Mucosa of gallbladder (tissue), 1 donor: ENCODE results near the gene OR2A12. TPM values are rescaled to one million over a fixed set of nuclear protein-coding genes. Genes with fewer than 3 reads are reported as not detected.
"Not testable (repeated sequence)": the region's sequence is repeated elsewhere in the genome, so short reads cannot be mapped to it uniquely, and the experiment has no call there.

Experiments
- DNase-seq: peaks from one replicate; pipeline ENCODE4 v3.0.0-alpha.2; 2020; ENCODE audit warnings: low spot score
- total RNA-seq: library from RNA; stranded (reverse); gene quantifications from one replicate; pipeline ENCODE4 v1.2.1, GENCODE V29; 2021
- donor health status: DM: no; HTN: no; CAD: no.

Gene OR2A12, protein sequence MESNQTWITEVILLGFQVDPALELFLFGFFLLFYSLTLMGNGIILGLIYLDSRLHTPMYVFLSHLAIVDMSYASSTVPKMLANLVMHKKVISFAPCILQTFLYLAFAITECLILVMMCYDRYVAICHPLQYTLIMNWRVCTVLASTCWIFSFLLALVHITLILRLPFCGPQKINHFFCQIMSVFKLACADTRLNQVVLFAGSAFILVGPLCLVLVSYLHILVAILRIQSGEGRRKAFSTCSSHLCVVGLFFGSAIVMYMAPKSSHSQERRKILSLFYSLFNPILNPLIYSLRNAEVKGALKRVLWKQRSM
- not detected for total RNA-seq

DNA sequence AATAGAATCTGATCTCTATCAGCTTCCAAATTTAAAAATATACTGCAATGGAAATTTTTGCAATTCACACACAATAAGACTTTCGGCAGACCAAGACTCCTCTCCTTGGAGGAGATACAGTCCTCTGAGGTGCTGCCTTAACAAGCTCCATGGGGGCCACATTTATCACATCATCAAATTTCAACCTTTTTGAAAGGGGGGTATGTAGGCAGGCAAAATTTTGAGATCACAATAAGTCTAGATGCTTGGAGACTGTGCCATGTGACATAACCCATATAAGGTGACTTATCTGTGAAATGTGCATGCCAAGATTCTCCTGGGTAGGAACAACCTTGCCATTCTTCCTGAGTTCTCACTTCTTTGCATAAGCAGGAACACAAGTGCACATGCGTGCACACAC lies at the start of gene OR2A12:
Gene OR2A12, plus strand, starts transcription at position 301 of the 400 bp plus-strand sequence. CDS start 8,830 bp downstream, outside the sequence.
- DNase-seq = no peak

DNA sequence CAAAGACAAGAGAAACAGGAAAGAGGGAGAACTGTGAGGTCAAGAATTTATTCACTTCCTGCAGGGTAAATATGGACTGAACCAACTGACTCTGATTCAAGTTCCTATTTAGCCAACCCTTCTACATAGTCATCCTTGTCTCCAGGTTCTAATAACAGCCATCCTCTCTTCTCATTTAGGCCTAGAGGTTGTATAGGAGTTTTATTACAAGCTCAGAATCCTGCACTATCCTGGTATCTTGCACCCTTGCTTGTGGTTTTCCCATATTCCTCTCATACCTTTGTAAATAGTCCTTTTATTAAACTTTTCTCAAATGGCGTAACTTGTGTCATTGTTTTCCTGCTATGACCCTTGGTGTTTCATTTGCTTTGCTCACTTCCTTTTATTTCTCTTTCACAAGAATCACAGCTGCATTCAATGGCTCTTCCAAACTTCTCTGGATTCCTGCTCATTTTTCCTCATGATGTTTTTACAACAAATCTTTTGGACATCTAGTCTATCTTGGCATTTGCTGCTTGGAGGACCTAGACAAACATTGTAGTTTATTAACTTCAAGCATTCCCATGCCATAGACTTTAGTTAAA lies 49.7 kb upstream of the OR2A12 start:
- no peak for DNase-seq

DNA sequence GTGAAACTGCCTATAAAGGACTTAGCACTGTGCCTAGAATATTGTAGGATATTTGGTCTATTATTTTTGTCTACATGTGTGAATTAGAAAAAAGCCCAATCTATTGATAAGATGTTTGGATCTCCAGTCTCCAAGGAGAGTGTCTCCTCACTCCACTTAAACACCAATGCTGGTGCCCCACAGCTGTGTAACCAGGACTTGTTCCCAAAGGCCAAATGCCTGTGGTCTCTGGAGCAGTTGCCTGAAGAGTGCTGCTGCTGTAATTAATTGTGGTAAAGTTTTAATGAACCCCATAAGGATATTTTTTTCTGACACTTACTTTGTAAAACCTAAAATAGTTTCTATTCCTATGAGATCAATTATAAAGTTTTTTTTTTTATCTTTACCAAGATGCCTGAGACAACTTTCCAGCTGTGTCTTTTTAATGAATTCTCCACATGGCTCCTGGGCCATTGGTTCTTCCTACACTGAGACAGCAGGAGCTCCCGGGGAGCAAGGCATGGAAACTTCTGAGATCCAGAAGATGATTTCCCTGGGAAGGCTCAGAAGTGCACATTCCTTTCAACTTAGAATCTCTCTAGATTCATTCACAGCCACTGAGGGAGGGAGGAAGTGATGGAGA lies 48.6 kb upstream of the OR2A12 start:
- DNase-seq = no peak

DNA sequence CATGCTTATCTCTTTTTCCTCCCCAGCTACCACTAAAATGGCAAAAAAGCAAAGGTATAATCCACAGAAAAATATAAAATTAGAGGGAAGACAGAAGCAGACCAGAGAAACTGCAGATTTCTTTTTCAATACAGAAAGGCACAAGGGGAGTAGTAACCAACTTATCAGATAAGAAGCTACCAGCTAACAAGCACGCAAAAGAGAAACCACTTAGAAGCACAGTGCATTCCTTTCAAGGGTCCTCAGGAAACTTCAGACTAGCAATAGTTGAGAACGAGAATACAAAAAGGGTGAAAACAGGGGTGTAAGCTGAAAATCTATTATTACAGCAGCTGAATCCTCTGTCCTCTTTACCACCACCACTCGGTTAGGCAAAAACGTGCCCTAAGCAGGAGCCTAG lies 47.2 kb upstream of the OR2A12 start:
- no peak for DNase-seq

DNA sequence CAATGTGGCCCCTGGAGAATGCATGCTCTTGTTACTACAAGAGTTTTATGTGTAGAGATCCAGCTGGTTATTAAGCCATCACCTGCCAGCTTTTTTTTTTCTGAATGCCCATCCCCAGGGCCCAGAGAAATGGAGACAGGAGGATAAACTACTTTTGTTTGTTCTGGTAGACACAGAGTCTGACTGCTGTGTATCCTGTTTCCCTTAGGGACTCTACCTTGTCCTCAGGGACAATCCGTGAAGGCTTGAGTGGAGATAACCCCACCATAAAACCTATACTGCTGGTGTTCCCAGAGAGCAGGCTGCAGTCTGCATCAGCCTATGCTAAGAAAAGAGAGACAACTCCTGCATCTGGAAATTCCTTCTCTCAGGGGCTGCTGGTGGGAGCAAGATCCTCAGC lies 37.4 kb upstream of the OR2A12 start, which contains the start of gene OR2A5:
Gene OR2A5, plus strand, starts transcription at position 301 of the 400 bp plus-strand sequence. CDS start 1,454 bp downstream, outside the sequence.
- no peak for DNase-seq

DNA sequence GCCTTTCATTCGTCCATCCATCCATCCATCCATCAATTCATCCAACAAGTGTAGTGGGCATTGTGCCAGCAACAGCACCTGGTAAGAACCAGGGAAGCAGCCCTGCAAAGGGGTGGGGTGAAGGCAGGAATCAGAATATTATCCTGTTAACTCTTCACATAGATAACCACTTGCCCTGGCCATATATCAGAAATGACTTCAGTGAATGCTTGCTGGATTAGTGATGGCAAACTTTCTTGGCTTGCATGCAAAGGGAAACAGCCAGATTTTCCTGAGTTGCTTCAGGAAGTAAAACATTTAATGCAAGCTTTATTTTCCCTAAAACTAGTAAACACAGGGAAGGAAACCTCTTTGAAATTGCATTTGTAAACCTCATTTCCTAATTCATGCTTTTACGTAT lies 36.6 kb upstream of the OR2A12 start:
- no peak for DNase-seq

DNA sequence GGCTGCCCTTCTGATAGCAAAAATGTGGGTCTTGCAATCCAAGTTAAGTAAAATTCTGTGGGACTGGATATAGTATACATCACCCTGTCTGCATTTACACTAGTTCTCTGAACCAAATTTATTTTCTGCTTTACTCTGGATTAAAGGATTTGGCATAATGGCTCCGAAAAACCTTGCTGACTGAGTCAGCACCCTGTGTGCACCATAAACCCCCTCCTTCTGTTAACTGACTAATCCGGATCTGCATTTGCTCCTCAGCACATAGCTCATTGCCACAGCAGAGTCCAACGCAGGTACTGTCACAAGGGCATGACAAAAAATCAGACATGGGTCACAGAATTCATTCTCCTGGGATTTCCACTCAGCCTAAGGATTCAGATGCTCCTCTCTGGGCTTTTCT lies 36.0 kb upstream of the OR2A12 start:
- no peak for DNase-seq

DNA sequence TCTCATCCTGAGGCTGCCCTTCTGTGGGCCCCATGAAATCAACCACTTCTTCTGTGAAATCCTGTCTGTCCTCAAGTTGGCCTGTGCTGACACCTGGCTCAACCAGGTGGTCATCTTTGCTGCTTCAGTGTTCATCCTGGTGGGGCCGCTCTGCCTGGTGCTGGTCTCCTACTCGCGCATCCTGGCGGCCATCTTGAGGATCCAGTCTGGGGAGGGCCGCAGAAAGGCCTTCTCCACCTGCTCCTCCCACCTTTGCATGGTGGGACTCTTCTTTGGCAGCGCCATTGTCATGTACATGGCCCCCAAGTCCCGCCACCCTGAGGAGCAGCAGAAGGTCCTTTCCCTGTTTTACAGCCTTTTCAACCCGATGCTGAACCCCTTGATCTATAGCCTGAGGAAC lies 35.2 kb upstream of the OR2A12 start:
- not testable (repeated sequence) for DNase-seq

DNA sequence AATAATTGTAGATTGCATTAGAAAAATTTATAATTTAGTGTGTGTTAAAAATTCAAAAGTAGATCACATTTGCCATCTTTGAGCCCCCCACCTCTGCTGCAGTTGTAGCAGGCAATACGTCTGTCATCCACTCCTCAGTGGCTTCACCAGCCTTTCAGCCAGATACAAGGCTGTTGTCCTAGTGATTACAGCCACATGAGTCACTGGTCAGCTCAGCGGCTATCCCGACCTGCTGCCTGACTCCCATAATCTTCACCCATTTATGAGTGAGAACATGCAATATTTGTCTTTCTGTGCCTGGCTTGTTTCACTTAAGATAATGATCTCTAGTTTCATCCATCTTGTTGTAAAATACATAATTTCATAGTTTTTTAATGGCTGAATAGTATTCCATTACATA lies 28.1 kb upstream of the OR2A12 start:
- no peak for DNase-seq

DNA sequence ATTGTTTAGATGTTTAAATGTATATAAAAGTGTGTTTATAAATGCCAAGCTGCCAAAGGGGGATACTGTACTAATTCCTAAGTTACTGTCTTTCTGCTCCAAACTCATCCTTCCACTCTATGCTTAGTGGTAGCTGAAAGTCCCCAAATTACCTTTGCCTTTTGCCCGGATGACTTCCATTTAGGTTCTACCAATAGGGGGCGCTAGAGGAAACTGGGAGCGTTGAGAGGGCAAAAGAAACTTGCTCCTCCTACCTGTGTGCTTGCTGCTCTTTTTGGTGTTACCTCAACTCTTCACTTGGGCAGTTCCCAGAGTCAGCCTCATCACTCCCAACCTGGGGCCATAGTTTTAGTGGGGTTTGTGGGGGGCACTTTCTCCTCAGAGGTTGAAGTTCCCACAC lies 22.4 kb upstream of the OR2A12 start:
- no peak for DNase-seq

DNA sequence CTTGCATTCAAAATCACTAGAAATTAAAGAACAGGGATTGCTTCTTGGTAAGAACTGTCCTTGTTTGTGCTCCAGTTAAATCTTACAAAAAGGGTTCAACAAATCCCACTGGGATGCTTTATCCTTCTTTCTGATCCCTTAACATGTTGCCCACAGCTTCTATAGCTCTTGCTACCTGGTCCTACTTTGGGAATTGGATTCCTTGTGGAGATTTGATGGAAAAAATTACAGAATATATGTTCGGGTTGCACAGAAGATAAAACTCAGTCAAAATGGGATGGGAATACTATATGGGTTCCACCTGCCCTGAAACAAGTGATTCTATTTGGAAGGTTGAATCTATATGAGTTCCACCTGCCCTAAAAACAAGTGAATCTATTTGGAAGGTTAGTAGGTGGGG lies 16.6 kb upstream of the OR2A12 start, which contains the start of gene OR2A25:
Gene OR2A25, plus strand, starts transcription at position 301 of the 400 bp plus-strand sequence. CDS start 4,409 bp downstream, outside the sequence.
- no peak for DNase-seq

DNA sequence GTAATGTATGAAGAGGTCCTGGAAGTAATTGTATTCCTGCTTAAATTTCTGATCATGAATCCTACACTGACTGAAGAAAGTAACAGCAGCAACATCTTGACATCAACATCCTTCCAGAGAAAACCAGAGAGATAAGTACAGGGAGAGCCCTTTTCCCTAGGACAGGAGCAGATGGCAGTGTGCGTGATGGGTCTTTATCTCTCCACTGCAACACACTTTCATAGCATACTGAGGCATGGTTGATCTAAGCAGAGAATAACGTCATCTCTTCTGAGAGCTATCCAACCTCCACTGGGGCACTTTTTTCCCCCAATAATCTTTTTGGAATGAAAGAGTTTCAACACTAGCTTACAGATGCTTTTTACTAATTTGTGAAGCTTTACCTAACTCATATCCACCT lies 16.1 kb upstream of the OR2A12 start:
- DNase-seq = no peak

DNA sequence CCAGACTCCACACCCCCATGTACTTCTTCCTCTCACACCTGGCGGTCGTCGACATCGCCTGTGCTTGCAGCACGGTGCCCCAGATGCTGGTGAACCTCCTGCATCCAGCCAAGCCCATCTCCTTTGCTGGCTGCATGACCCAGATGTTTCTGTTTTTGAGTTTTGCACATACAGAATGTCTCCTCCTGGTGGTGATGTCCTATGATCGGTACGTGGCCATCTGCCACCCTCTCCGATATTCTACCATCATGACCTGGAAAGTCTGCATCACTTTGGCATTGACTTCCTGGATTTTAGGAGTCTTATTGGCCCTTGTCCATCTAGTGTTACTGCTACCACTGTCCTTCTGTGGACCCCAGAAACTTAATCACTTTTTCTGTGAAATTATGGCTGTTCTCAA lies 11.7 kb upstream of the OR2A12 start:
- no peak for DNase-seq

DNA sequence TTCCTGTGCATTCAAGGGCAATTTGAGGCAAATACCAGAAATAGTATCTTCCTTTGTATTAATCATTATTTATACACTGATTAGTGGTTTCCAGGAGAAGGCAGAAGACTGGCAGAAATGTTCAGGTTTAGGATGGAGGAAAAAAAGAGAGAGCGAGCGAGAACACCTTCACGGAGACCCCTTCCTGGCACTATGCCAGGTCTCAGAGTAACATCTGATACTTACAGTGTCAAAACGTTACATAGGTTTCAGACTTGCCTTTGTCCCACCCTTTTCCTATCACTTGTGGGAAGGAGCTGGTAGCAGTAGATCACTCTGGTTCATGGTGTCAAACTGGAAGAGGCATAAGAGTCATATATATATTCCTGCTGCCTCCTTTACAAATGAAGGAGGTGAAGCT lies 652 bp downstream of the OR2A12 start:
- DNase-seq = no peak

DNA sequence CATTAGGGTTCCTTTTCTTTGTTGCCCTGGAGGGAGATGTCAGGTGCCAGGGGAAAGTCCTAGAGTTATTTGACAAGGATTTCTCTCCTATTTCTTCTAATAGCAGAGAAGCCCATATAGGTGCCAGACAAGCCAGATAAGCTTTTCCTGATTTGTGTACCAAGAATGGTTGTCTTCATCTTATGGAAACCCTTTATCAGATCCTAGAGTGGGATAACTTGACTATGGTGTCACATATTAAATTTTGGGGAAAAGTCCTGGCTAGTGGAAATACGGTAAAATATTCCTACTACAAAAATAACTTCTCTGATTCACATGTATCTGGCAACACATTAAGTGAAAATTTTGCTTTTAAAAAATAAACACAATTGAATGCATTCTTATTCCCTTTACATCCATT lies 1.2 kb downstream of the OR2A12 start:
- no peak for DNase-seq

DNA sequence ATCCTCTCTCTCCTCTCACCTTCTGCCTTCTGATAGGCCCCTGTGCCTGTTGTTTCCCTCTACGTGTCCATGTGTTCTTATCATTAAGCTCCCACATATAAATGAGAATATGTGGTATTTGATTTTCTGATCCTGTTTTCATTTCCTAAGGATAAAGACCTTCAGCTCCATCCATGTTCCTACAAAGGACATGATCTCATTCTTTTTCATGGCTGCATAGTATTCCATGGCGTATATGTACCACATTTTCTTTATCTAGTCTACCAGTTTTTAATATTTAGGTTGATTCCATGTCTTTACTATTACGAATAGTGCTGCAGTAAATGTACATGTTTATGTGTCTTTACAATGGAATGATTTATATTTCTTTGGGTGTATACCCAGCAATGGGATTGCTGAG lies 4.6 kb downstream of the OR2A12 start:
- DNase-seq = no peak

DNA sequence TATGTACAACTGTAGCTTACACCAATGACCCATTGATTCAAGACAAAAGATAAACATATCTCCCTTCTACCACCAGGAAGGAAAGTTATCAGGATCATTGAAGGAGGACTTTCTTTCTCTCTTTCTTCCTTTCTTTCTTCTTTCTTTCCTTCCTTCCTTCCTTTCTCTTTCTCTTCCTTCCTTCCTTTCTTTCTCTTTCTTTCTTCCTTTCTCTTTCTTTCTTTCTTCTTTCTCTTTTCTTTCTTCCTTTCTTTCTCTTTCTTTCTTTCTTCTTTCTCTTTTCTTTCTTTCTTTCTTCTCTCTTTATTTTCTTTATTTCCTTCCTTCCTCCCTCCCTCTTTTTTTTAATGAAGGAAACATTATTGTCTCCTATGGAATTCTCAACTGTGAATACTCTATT lies 12.7 kb downstream of the OR2A12 start:
- DNase-seq = no peak

DNA sequence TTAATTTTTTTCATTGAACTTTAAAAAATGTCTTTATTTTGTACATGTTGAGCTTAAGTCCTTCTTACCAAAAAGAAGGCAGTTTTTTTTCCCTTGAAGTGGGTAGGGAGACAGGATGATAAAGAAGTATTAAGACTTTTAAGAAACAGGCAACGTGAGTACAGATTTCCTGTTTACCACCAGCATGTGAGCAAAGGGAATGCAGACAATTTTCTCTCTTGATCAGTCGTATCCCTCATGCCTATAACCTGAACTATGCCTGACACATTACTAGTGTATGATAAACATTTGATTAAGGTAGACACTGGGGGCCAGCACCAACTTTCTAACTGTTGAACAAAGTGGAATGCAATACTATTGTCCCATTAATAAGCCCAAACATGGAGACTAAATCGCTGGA lies 14.5 kb downstream of the OR2A12 start:
- DNase-seq = no peak

DNA sequence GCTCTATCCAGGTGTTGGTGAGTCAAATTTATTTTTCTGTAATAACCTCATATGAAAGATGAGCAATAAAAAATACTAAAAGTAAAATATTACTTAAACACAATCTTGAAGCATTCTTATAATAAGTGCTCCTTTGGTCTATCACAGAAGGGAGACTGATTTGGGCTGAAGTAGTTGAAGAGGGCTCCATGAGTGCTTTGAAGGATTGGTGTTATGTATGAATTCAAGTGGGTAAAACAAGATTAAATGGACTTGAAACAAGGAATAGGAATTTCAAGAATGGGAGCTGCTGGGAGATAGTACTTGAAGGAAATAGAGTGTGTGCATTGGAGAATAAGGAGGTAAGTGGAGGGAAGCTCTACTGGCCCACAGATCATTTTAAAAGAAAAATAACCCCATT lies 16.0 kb downstream of the OR2A12 start:
- no peak for DNase-seq

DNA sequence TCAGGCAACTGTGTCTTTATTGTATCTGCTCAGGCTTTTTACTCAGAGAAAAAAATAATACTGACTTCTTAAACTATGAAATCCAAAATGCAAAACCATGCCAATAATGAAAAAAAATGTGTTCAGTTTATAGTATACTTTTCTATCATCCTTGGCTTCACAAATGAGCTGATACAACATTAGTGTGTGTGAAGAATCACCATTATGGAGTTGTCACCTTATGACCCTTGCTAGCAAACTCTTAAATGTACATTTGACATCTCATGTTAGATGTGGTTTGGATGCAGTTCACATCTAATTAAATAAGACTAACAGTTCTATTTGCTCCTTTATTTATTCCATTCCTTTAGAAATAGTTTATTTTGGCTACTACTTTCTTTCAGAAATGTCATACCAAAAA lies 19.1 kb downstream of the OR2A12 start:
- no peak for DNase-seq

DNA sequence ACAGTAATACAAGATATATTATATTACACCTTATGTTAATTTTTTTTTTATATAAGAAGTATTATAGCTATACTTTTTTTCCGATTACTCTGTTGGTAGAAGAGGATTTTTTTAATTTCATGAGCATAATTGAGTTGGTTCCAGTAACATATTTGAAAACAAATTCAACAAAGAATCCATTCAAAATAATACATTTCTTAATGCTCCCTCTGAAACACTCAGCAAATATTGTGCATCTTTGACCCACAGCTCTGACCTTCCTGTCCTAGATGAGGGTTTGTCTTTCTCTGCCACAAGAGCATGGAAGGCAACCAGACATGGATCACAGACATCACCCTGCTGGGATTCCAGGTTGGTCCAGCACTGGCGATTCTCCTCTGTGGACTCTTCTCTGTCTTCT lies 23.2 kb downstream of the OR2A12 start, which contains the start of gene OR2A2:
Gene OR2A2, plus strand, starts transcription at position 301 of the 400 bp plus-strand sequence. Its CDS starts 0 bp downstream, at position 301.
- no peak for DNase-seq

DNA sequence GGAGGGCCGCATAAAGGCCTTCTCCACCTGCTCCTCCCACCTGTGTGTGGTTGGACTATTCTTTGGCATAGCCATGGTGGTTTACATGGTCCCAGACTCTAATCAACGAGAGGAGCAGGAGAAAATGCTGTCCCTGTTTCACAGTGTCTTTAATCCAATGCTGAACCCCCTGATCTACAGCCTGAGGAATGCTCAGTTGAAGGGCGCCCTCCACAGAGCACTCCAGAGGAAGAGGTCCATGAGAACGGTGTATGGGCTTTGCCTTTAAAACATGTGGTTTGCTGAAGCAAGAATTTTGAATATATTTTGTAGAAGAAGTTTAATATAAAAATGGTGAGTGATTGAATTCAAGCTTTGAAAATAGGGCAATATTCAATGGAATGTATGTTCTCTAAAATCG lies 24.2 kb downstream of the OR2A12 start:
- no peak for DNase-seq

DNA sequence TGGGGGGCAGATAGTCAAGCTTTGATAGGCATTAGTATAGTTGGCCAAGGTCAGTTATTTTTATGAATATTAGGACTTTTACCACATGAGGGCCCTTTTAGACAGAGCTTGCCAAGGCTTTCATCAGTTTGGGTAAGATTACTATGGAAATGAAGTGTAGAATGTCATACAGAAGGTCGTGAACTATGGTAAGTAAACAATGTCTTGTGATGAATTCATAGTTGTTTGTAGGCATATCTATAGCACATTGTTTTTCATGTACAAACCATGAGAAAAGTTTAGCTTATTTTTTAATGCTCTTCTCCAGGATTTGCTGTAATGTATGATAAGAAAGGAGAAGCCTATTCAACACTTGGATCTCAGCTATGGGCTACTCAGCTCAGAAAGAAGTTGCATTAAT lies 27.6 kb downstream of the OR2A12 start:
- no peak for DNase-seq
